Lower lobe of right lung (tissue), 2 donors: ENCODE measurements around the gene BCORL1. TPM values are rescaled to one million over a fixed set of nuclear protein-coding genes. Genes with fewer than 3 reads are reported as not detected.

Experiments
- ATAC-seq, 2 donors: fragments of 200-7000 bp; cut with Tn5 transposase; one replicate each; pipeline ENCODE4 v1.9.1; 2020 to 2022; ENCODE audit warnings: mild to moderate bottlenecking in 2 of 2, moderate library complexity in 2 of 2
- DNase-seq: peaks from one replicate; pipeline ENCODE4 v3.0.0-alpha.2; 2020
- H3K27ac ChIP-seq: fragments of 200-600 bp; one replicate; pipeline ENCODE4 v1.8.0; 2022
- H3K27me3 ChIP-seq: fragments of 200-600 bp; one replicate; pipeline ENCODE4 v1.8.0; 2022; ENCODE audit warnings: low read depth
- H3K36me3 ChIP-seq: fragments of 200-600 bp; one replicate; pipeline ENCODE4 v1.8.0; 2022; ENCODE audit warnings: mild to moderate bottlenecking
- H3K4me1 ChIP-seq: fragments of 200-600 bp; one replicate; pipeline ENCODE4 v1.8.0; 2022
- H3K4me3 ChIP-seq: fragments of 200-600 bp; one replicate; pipeline ENCODE4 v1.8.0; 2022; ENCODE audit warnings: mild to moderate bottlenecking
- H3K9me3 ChIP-seq: fragments of 200-600 bp; one replicate; pipeline ENCODE4 v1.8.0; 2022
- intact Hi-C: fragments of 100-400 bp; cut with DNase I; formaldehyde crosslinking; loops from one replicate; pipeline ENCODE4 v1.11.0; 2022
- long read RNA-seq: library from polyadenylated mRNA; unstranded; transcript quantifications from one replicate; pipeline ENCODE4 v2.0.0, GENCODE V29; 2021
- total RNA-seq: library from RNA; stranded (reverse); fragmentation: NEBNext Ultra II Directional; extraction: Animal tissue kit (Norgen Biotek cat#: 25700); gene quantifications from one replicate; pipeline ENCODE4 v1.2.1, GENCODE V29; 2021
- TF ChIP-seq, protein P1 (sequence below): fragments of 200-600 bp; IDR thresholded peaks from one replicate; pipeline ENCODE4 v1.8.0; 2022; ENCODE audit warnings: antibody characterized with exemption, mild to moderate bottlenecking
- donor health status: DM: no; HTN: yes; CAD: no; lungs with severe emphysema.

The BCORL1 gene, protein sequence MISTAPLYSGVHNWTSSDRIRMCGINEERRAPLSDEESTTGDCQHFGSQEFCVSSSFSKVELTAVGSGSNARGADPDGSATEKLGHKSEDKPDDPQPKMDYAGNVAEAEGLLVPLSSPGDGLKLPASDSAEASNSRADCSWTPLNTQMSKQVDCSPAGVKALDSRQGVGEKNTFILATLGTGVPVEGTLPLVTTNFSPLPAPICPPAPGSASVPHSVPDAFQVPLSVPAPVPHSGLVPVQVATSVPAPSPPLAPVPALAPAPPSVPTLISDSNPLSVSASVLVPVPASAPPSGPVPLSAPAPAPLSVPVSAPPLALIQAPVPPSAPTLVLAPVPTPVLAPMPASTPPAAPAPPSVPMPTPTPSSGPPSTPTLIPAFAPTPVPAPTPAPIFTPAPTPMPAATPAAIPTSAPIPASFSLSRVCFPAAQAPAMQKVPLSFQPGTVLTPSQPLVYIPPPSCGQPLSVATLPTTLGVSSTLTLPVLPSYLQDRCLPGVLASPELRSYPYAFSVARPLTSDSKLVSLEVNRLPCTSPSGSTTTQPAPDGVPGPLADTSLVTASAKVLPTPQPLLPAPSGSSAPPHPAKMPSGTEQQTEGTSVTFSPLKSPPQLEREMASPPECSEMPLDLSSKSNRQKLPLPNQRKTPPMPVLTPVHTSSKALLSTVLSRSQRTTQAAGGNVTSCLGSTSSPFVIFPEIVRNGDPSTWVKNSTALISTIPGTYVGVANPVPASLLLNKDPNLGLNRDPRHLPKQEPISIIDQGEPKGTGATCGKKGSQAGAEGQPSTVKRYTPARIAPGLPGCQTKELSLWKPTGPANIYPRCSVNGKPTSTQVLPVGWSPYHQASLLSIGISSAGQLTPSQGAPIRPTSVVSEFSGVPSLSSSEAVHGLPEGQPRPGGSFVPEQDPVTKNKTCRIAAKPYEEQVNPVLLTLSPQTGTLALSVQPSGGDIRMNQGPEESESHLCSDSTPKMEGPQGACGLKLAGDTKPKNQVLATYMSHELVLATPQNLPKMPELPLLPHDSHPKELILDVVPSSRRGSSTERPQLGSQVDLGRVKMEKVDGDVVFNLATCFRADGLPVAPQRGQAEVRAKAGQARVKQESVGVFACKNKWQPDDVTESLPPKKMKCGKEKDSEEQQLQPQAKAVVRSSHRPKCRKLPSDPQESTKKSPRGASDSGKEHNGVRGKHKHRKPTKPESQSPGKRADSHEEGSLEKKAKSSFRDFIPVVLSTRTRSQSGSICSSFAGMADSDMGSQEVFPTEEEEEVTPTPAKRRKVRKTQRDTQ (N-terminal part only)
- total RNA-seq = 13.6 TPM
- long read RNA-seq, partial matches to known transcripts = 1 of 16 reads
- long read RNA-seq, other reads (novel, unspliced or antisense) = 15 of 16 reads

DNA sequence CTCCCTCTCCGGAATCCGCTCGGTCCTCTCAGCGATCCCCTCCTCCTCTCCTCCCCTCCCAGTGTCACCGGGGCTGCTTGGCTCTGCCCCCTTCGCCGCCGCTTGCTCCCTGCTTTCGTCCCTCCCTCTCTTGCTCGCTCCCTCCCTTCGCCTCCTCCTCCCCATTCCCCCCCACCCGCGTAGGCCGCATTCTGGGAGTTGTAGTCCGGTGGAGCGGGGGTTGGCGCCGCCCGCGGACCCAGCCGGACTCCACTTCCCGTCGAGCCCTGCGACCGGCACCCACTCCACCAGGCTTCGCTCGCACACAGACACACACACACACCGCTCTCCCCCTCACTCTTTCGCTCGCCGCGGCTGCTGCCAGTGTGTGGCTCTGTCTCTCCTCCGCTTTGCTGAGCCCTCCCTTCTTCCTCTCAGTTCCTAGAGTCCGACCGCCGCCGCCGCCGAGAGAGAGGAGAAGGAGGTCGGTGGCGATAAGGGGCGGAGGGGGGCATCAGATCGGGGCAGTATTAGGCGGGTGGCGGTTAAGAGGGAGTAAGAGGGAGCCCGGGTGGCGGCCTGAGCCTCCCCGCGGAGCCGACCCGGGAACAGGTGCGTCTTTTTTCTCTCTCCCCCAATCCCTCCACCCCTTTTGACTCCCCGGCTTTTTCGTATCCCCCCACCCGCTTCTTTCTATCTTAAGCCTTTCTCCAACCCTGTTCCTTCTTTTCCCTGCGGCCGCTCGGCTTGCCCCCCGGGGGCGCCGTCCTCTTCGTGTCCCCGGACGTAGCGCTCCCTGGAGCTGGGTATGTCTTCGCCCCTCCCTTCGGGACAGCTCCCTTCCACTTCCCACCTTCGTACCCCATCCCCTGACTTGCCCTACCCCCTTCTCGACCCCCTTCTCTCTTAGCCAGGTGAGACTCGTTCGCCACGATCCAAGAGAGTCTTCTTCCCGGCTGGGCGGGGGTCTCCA is at the start of gene BCORL1:
Gene BCORL1 (plus strand): TSS at position 336 of the 952 bp plus-strand sequence. CDS start 22,597 bp downstream, outside the sequence.
- intact Hi-C loops = no loop called here

DNA sequence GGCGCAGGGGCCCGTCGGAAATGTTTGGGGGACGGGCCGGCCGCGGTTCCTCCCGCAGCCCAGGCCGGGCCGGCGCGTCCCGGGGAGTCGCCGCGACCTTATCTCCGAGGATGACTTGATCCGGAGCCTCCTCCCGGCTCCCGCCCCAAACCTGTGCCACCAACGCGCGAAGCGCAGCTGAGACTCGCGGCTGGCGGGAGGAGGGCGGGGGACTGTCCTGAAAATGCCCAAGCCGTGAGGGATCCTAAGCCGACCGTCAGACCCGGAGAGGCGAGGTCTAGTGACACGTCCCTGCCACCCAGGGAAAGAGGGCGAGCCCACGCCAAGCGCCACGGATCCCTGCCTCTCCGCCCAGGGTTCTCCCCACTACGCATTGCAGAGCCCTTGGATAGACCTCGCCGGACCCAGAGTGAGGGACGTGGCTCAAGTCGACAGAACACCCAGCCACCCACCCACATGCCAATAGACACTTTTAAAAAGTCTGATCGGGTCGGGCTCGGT is 49.6 kb upstream of the BCORL1 start:
- Histone ChIP-seq H3K27me3 (no peaks in the 10 kb centered on the region), H3K4me3 (peak overlapping the region; percentile 48), H3K27ac (peak overlapping the region; percentile 41), H3K36me3 (peaks cover under 1% of the 10 kb centered on the region), H3K4me1 (no peaks in the 10 kb centered on the region), H3K9me3 (no peaks in the 10 kb centered on the region)
- TF ChIP-seq, protein P1, sequence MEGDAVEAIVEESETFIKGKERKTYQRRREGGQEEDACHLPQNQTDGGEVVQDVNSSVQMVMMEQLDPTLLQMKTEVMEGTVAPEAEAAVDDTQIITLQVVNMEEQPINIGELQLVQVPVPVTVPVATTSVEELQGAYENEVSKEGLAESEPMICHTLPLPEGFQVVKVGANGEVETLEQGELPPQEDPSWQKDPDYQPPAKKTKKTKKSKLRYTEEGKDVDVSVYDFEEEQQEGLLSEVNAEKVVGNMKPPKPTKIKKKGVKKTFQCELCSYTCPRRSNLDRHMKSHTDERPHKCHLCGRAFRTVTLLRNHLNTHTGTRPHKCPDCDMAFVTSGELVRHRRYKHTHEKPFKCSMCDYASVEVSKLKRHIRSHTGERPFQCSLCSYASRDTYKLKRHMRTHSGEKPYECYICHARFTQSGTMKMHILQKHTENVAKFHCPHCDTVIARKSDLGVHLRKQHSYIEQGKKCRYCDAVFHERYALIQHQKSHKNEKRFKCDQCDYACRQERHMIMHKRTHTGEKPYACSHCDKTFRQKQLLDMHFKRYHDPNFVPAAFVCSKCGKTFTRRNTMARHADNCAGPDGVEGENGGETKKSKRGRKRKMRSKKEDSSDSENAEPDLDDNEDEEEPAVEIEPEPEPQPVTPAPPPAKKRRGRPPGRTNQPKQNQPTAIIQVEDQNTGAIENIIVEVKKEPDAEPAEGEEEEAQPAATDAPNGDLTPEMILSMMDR = no peak
- DNase-seq (peak; percentile 48), ATAC-seq (no peak)
- intact Hi-C loops = no loop called here

More for the DNA sequence above, at the start of gene BCORL1:
- peak; percentile 93 to 97 for ATAC-seq
- peak within 1 kb of the TSS; percentile 24 for H3K27ac ChIP-seq
- TF ChIP-seq, protein P1 = no peak
- DNase-seq = peak; percentile 92
- no peaks in the 10 kb centered on the region for H3K9me3 ChIP-seq
- no peaks in the 10 kb centered on the region for H3K27me3 ChIP-seq
- H3K4me3 ChIP-seq = no peak within 1 kb of the TSS
- H3K36me3 ChIP-seq = no peaks in the 10 kb centered on the region
- no peaks in the 10 kb centered on the region for H3K4me1 ChIP-seq

DNA sequence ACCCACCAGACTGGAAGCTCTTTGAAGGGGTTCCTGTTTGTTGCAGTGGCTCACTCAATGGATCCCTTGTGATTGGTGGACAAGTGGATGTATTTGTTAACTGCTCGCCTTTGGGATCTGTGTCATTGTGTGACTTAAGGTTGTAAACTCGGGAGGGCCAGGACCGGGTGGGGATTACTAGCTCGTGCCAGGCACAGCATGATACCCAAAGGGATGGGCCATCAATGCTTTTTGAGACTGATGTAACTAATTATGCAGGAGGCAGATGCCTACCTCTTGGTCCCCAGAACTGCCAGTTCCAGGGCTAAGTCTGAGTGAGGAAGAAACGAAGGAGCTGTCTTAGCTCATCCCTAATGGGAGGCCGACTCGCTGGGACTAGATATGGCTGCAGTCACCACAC is 48.7 kb upstream of the BCORL1 start:
- Histone ChIP-seq H3K4me3 (no peak overlapping the region), H3K9me3 (no peaks in the 10 kb centered on the region), H3K36me3 (no peaks in the 10 kb centered on the region), H3K27ac (no peak overlapping the region), H3K27me3 (no peaks in the 10 kb centered on the region), H3K4me1 (no peaks in the 10 kb centered on the region)
- intact Hi-C loops = no loop called here
- TF ChIP-seq, protein P1 = no peak
- no peak for DNase-seq
- ATAC-seq = no peak

DNA sequence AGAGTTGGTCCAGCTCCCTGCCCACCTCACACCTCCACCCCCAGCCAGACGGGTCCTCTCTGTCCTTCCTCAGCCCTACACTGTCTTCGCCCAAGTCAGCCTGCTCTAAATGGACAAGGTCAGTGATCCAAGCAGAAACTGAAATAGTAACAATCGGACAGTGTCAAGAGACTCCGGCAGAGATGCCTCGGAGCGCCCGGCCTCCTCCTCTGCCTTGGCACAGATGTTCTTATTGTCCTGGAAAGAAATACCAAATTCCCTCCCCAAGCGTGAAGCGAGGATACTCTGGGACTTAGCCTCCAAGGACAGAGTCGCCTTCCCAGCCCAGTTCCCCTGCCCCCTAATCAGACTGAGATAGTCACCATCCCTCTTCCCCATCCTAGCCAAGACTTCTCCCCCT is 48.0 kb upstream of the BCORL1 start:
- intact Hi-C loops = no loop called here
- no peak for DNase-seq

More for the DNA sequence above, 48.0 kb upstream of the BCORL1 start:
- ATAC-seq = no peak
- no peaks in the 10 kb centered on the region for H3K36me3 ChIP-seq
- no peaks in the 10 kb centered on the region for H3K9me3 ChIP-seq
- H3K27me3 ChIP-seq = no peaks in the 10 kb centered on the region
- no peaks in the 10 kb centered on the region for H3K4me1 ChIP-seq
- H3K4me3 ChIP-seq = no peak overlapping the region
- TF ChIP-seq, protein P1 = no peak
- H3K27ac ChIP-seq = no peak overlapping the region
